K562 (cell line): ENCODE data around the gene SORCS2. TPM values are rescaled to one million over a fixed set of nuclear protein-coding genes. Genes with fewer than 3 reads are reported as not detected.
A peak's percentile ranks its signal among the peaks of the same experiment; 100 is the strongest.

Experiments used
- ATAC-seq: fragments of 200-7000 bp; cut with Tn5 transposase; 3 replicates; pipeline ENCODE4 v1.9.1; 2020; ENCODE audit warnings: moderate library complexity
- BruUV-seq: library from RNA; stranded (reverse); fragments of 400-500 nt; replicated peaks from 2 replicates; lab custom pipeline; 2021; lab: Mats Ljungman, UMichigan
- CTCF ChIA-PET: fragments of 300-600 bp; formaldehyde crosslinking; extraction: SDS; loops from one replicate; lab custom pipeline; 2021; ENCODE audit warnings: low intra/inter-chr PET ratio; lab: Yijun Ruan, JAX
- POLR2A ChIA-PET: fragments of 300-600, 350-650 bp; sonication (Branson Sonifier 250); formaldehyde crosslinking; extraction: SDS; loops from one replicate; lab custom pipeline; 2021; ENCODE audit warnings: antibody characterized with exemption, inconsistent platforms; lab: Yijun Ruan, JAX
- DNase-seq, 4 experiments: peaks; one replicate each; pipeline versions ENCODE4 v3.0.0 to v3.0.0-alpha.2; 2011 to 2018; ENCODE audit warnings: low spot score in 3 of 4, mixed read lengths in 3 of 4; ENCODE audit errors: extremely low read depth in 1 of 4
- FAIRE-seq: peaks from 2 replicates; lab custom pipeline; 2011; peaks lifted over from hg19 to GRCh38; lab: Jason Lieb, UNC
- H2AFZ ChIP-seq: 2 replicates; pipeline ENCODE4 v1.6.0; 2011; ENCODE audit warnings: low read depth, low read length, control low read depth, inconsistent platforms
- H3K27ac ChIP-seq: fragments of 200-600 bp; 3 replicates; pipeline ENCODE4 v1.8.0; 2011; ENCODE audit warnings: low read depth, mild to moderate bottlenecking, control low read depth, inconsistent platforms, low read length, moderate library complexity, mixed read lengths; ENCODE audit errors: extremely low read depth
- H3K27me3 ChIP-seq, 2 experiments: fragments of 300-600 bp in 1 of 2; 2 replicates in 1 of 2; 3 replicates in 1 of 2; pipeline versions ENCODE4 v1.6.0 to v1.8.0; 2011; ENCODE audit warnings: inconsistent platforms in 2 of 2, low read length in 2 of 2, mild to moderate bottlenecking in 1 of 2, mixed read lengths in 1 of 2, moderate library complexity in 1 of 2; ENCODE audit not compliant: control insufficient read depth in 2 of 2, insufficient read depth in 2 of 2
- H3K36me3 ChIP-seq: fragments of 300-600 bp; 3 replicates; pipeline ENCODE4 v1.8.0; 2011; ENCODE audit warnings: mild to moderate bottlenecking, low read length, inconsistent platforms; ENCODE audit not compliant: control insufficient read depth, insufficient read depth
- H3K4me1 ChIP-seq, 2 experiments: fragments of 200-600 bp in 1 of 2; replicated peaks in 1 of 2; 2 replicates in 1 of 2; 3 replicates in 1 of 2; pipeline versions ENCODE4 v1.5.1 to v1.8.0; 2011; ENCODE audit warnings: inconsistent platforms in 2 of 2, low read length in 2 of 2, mild to moderate bottlenecking in 1 of 2, mixed read lengths in 1 of 2, moderate library complexity in 1 of 2; ENCODE audit not compliant: control insufficient read depth in 2 of 2, insufficient read depth in 2 of 2
- H3K4me2 ChIP-seq: 2 replicates; pipeline ENCODE4 v1.6.1; 2011; ENCODE audit warnings: low read length, control low read depth, inconsistent platforms, mixed read lengths; ENCODE audit not compliant: insufficient read depth
- H3K4me3 ChIP-seq: fragments of 200-600 bp; sonication (generic), shearing (Covaris generic); 2 replicates; pipeline ENCODE4 v1.5.1; 2016; ENCODE audit warnings: control low read depth, inconsistent platforms
- H3K79me2 ChIP-seq: fragments of 200-600 bp; 3 replicates; pipeline ENCODE4 v1.8.0; 2011; ENCODE audit warnings: low read length, inconsistent platforms; ENCODE audit not compliant: control insufficient read depth, insufficient read depth
- H3K9ac ChIP-seq, 2 experiments: 2 replicates each; pipeline versions ENCODE4 v1.6.0 to v1.6.1; 2011; ENCODE audit warnings: low read depth in 2 of 2, low read length in 2 of 2, control low read depth in 1 of 2, inconsistent platforms in 1 of 2, mild to moderate bottlenecking in 1 of 2, mixed read lengths in 1 of 2; ENCODE audit not compliant: insufficient read depth in 1 of 2
- H3K9me1 ChIP-seq: one replicate; pipeline ENCODE4 v1.6.0; 2011; ENCODE audit warnings: inconsistent platforms, mild to moderate bottlenecking, low read length, moderate library complexity; ENCODE audit not compliant: control insufficient read depth, insufficient read depth
- H3K9me3 ChIP-seq: replicated peaks from 2 replicates; pipeline ENCODE4 v1.5.1; 2011; ENCODE audit warnings: low read depth, low read length, inconsistent platforms; ENCODE audit not compliant: control insufficient read depth, insufficient read depth
- H4K20me1 ChIP-seq: replicated peaks from 2 replicates; pipeline ENCODE4 v1.6.1; 2011; ENCODE audit warnings: low read length, inconsistent platforms, mixed read lengths; ENCODE audit not compliant: control insufficient read depth, insufficient read depth
- FOXK2 ChIP-seq, 2 experiments: fragments of 450-650 bp; IDR thresholded peaks in 1 of 2; conservative IDR thresholded peaks in 1 of 2; 2 replicates each; pipeline ENCODE4 v1.6.1; 2016; ENCODE audit warnings: low read depth in 2 of 2, mild to moderate bottlenecking in 1 of 2
- WGBS: fragments of 100-300 bp; shearing (Covaris generic); methylation state at CpG from one replicate; pipeline ENCODE4 v1.1.6; 2016; ENCODE audit warnings: low coverage, mixed read lengths; ENCODE audit not compliant: insufficient coverage; ENCODE audit errors: missing lambda C conversion rate; 5-methylcytosine and 5-hydroxymethylcytosine counted together
- in situ Hi-C: fragments of 300-500 bp; cut with MboI; formaldehyde crosslinking; loops from 4 replicates; pipeline ENCODE4 v1.15.0; 2018; ENCODE audit warnings: inconsistent platforms, mixed read lengths
- intact Hi-C: fragments of 100-400 bp; cut with micrococcal nuclease; formaldehyde crosslinking; loops from 2 replicates; pipeline ENCODE4 v1.14.2; 2022
- polyA plus RNA-seq, 8 experiments: library from polyadenylated mRNA; depleted of rRNA in 4 of 8; stranded (reverse) in 5 of 8; unstranded in 3 of 8; fragments of >200 nt; fragmentation: Nextera tagmentation in 2 of 8; fragmentation: Illumina TruSeq in 1 of 8; extraction: Ambion mirVana in 2 of 8; extraction: Trizol in 1 of 8; gene quantifications; 2 replicates each; pipeline versions ENCODE4 v1.2.1 to v1.2.3, GENCODE V29; 2011 to 2014; ENCODE audit warnings: inconsistent platforms in 1 of 8, missing spikeins in 1 of 8
- total RNA-seq, 7 experiments: library from RNA; depleted of rRNA in 6 of 7; stranded (reverse); fragments of >200 nt in 6 of 7; fragmentation: Illumina TruSeq in 2 of 7; extraction: Trizol in 2 of 7; gene quantifications; 2 replicates each; pipeline versions ENCODE4 v1.2.1 to v1.2.3, GENCODE V29; 2011 to 2021; ENCODE audit warnings: low replicate concordance in 1 of 7
- TF ChIP-seq, protein P1 (sequence below), 3 experiments: IDR thresholded peaks in 2 of 3; conservative IDR thresholded peaks in 1 of 3; 2 replicates each; pipeline ENCODE4 v1.5.1; 2011 to 2012; ENCODE audit warnings: low read length in 3 of 3, mild to moderate bottlenecking in 3 of 3, control low read depth in 2 of 3, improper control_type of control experiment in 1 of 3, inconsistent platforms in 1 of 3, low read depth in 1 of 3, mixed read lengths in 1 of 3, moderate library complexity in 1 of 3; ENCODE audit not compliant: insufficient read depth in 2 of 3

The SORCS2 gene
- total and polyA plus RNA-seq, 9 of the 15 experiments (the other 6 are each of a cell fraction or from before 2014, with no cell fraction given), result not detected

DNA sequence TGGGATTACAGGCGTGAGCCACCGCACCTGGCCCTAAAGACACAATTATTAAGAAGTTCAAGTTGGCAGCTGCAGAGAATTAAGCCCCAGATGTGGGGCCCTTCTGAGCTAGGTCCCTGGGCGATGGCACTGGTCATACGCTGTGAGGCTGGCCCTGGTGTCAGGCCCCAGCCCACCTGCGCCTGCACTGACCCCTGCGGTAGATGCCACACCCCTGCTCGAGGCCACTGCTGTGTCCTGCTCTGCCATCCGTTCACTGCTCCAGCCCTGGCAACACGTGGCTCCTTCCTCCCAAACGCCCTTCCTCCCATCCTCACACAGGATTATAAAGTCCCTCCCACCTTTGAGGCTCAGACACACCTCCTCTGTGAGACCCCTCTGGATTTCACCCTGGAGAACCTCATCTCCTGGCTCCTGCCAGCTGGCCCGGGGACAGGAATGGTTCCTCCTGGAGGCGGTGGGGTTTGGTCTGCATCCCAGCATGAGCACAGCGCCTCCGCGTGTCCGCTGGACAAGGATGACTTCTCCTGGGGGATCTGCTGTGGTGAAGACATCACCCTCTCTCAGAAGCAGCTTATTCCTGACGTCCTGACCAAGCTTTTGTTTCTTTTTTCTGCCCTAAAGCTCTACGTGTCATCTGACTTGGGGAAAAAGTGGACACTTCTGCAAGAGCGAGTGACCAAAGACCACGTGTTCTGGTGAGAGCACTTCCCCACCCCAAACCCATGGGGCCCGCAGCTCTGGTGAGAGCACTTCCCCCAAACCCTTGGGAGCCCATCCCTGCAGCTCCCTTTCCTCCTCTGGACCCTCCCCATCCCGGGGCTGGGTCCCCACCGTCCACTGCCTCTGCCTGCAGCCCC is 461.4 kb downstream of the SORCS2 start:
- Histone ChIP-seq H3K9me3 (no peaks in the 10 kb centered on the region), H3K4me1 (peaks cover 3 to 8% of the 10 kb centered on the region in 2 experiments; a peak in 2 of 5 replicates), H3K9ac (no peak overlapping the region), H3K4me2 (no peak overlapping the region), H3K27me3 (peaks cover 3 to 38% of the 10 kb centered on the region in 2 experiments; a peak in 3 of 5 replicates), H3K79me2 (no peaks in the 10 kb centered on the region), H3K27ac (no peak overlapping the region), H3K36me3 (no peaks in the 10 kb centered on the region), H2AFZ (no peak overlapping the region), H3K4me3 (no peak overlapping the region), H4K20me1 (0 out of 2 replicates have a peak, but pooled peaks cover 5% of the 10 kb centered on the region), H3K9me1 (no peaks in the 10 kb centered on the region)
- FAIRE-seq (no peak), ATAC-seq (no peak), DNase-seq (no peak)
- CTCF ChIA-PET, result no interaction called here
- TF ChIP-seq FOXK2 (conservative IDR thresholded peaks at IDR 0.05 in 1 of 2, IDR thresholded peaks at IDR 0.05 in 1 of 2; ENCODE audit: low read depth in 2 of 2), result no peak
- TF ChIP-seq, protein P1, sequence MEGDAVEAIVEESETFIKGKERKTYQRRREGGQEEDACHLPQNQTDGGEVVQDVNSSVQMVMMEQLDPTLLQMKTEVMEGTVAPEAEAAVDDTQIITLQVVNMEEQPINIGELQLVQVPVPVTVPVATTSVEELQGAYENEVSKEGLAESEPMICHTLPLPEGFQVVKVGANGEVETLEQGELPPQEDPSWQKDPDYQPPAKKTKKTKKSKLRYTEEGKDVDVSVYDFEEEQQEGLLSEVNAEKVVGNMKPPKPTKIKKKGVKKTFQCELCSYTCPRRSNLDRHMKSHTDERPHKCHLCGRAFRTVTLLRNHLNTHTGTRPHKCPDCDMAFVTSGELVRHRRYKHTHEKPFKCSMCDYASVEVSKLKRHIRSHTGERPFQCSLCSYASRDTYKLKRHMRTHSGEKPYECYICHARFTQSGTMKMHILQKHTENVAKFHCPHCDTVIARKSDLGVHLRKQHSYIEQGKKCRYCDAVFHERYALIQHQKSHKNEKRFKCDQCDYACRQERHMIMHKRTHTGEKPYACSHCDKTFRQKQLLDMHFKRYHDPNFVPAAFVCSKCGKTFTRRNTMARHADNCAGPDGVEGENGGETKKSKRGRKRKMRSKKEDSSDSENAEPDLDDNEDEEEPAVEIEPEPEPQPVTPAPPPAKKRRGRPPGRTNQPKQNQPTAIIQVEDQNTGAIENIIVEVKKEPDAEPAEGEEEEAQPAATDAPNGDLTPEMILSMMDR (IDR thresholded peaks at IDR 0.05 in 2 of 3, conservative IDR thresholded peaks at IDR 0.05 in 1 of 3; ENCODE audit: insufficient read depth in 2 of 3, low read depth in 1 of 3, low read length in 3 of 3), result peak; percentile 24 to 38 (median 27); a peak in 2 of 6 replicates
- no TSS peak for BruUV-seq
- POLR2A ChIA-PET, result interaction anchor here (1.0 kb wide), 1 partner anchor 8 kb away, joined by 4 read pairs; no protein-coding TSS in a partner anchor
- 4% methylated on average over 23 of the region's 23 CpGs for WGBS
- intact Hi-C loops, result no loop called here
- in situ Hi-C loops, result no loop called here
